AG04449 (cell line): ENCODE measurements around the gene PTPA.

ENCODE experiments used
- CTCF ChIA-PET: fragments of 350-600 bp; formaldehyde crosslinking; extraction: SDS; loops from one replicate; lab custom pipeline; 2021; ENCODE audit warnings: antibody characterized with exemption; lab: Yijun Ruan, JAX
- POLR2A ChIA-PET: fragments of 400-600, 350-600 bp; formaldehyde crosslinking; extraction: SDS; loops from one replicate; lab custom pipeline; 2020; ENCODE audit warnings: antibody characterized with exemption, inconsistent platforms; lab: Yijun Ruan, JAX
- DNase-seq: peaks from one replicate; pipeline ENCODE4 v3.0.0-alpha.2; 2010; ENCODE audit warnings: low read depth, low spot score
- H3K4me3 ChIP-seq: 2 replicates; pipeline ENCODE4 v1.5.1; 2011; ENCODE audit warnings: low read depth, mild to moderate bottlenecking, control low read depth, low read length
- CTCF ChIP-seq: IDR thresholded peaks from one replicate; pipeline ENCODE4 v1.5.1; 2011; ENCODE audit warnings: mild to moderate bottlenecking, moderate library complexity, low read length, control low read depth, inconsistent platforms; ENCODE audit not compliant: insufficient read depth; ENCODE audit errors: missing control alignments

The PTPA gene

GRCh38 chr9:129075996-129076639 lies 35.1 kb upstream of the PTPA start:
- ChIA-PET POLR2A (no interaction called here), CTCF (no interaction called here)
- TF ChIP-seq CTCF = no peak
- no peak for DNase-seq
- H3K4me3 ChIP-seq = no peak overlapping the region

- H3K4me3 ChIP-seq = no peak overlapping the region
- ChIA-PET POLR2A (no interaction called here), CTCF (no interaction called here)
- TF ChIP-seq CTCF = no peak
- DNase-seq = no peak
Measured at GRCh38 chr9:129076640-129077037, 34.6 kb upstream of the PTPA start.

- no peak for TF ChIP-seq CTCF
- ChIA-PET POLR2A (no interaction called here), CTCF (interaction anchor here (1.6 kb wide), 1 partner anchor 26 kb away, joined by 6 read pairs; no protein-coding TSS in a partner anchor)
Measured at GRCh38 chr9:129077236-129077635, 34.0 kb upstream of the PTPA start.

GRCh38 chr9:129078691-129079503 lies 32.3 kb upstream of the PTPA start:
- no peak for TF ChIP-seq CTCF
- ChIA-PET CTCF (interaction anchor here (1.6 to 1.8 kb wide), 2 partner anchors 24 to 50 kb away, joined by 5 to 6 read pairs; no protein-coding TSS in a partner anchor), POLR2A (no interaction called here)
- no peak overlapping the region for H3K4me3 ChIP-seq
- no peak for DNase-seq

More at GRCh38 chr9:129077236-129077635, 34.0 kb upstream of the PTPA start:
- no peak for DNase-seq
- no peak overlapping the region for H3K4me3 ChIP-seq

- H3K4me3 ChIP-seq = peak overlapping the region; percentile 87
Measured at GRCh38 chr9:129079829-129080228, 31.4 kb upstream of the PTPA start.

More at GRCh38 chr9:129079829-129080228, 31.4 kb upstream of the PTPA start:
- TF ChIP-seq CTCF = no peak
- ChIA-PET POLR2A (no interaction called here), CTCF (interaction anchor here (1.3 kb wide), 1 partner anchor 52 kb away, joined by 6 read pairs; the partner anchor contains the start of gene SH3GLB2)
- no peak for DNase-seq
